SW480 (cell line): ENCODE data around the gene TMEM181.
"Not testable (repeated sequence)": the region's sequence is repeated elsewhere in the genome, so short reads cannot be mapped to it uniquely, and the experiment has no call there.

Source experiments
- DNase-seq: peaks from one replicate; pipeline ENCODE4 v3.0.0-alpha.2; 2016; ENCODE audit warnings: low spot score

TMEM181 gene

GRCh38 chr6:158621694-158622544 lies 62.0 kb downstream of the TMEM181 start:
- no peak for DNase-seq

GRCh38 chr6:158622545-158623190 lies 62.8 kb downstream of the TMEM181 start:
- DNase-seq: no peak

GRCh38 chr6:158624684-158625682 lies 65.1 kb downstream of the TMEM181 start:
- no peak for DNase-seq

GRCh38 chr6:158625881-158626305 lies 66.0 kb downstream of the TMEM181 start:
- DNase-seq: no peak

- DNase-seq: no peak
These were observed 66.7 kb downstream of the TMEM181 start for GRCh38 chr6:158626360-158627167.

GRCh38 chr6:158627168-158627939 lies 67.5 kb downstream of the TMEM181 start:
- no peak for DNase-seq

GRCh38 chr6:158627940-158628211 lies 68.0 kb downstream of the TMEM181 start:
- no peak for DNase-seq

GRCh38 chr6:158628542-158628941 lies 68.7 kb downstream of the TMEM181 start:
- DNase-seq: no peak

- DNase-seq: peak; percentile 11
These were observed 69.7 kb downstream of the TMEM181 start for GRCh38 chr6:158629367-158630221.

GRCh38 chr6:158630938-158631616 lies 71.2 kb downstream of the TMEM181 start:
- DNase-seq: no peak

GRCh38 chr6:158631678-158632537 lies 72.0 kb downstream of the TMEM181 start:
- DNase-seq: no peak

- DNase-seq: not testable (repeated sequence)
These were observed 72.7 kb downstream of the TMEM181 start for GRCh38 chr6:158632538-158633119.

- DNase-seq: no peak
These were observed 73.2 kb downstream of the TMEM181 start for GRCh38 chr6:158633127-158633526.

- no peak for DNase-seq
These were observed 75.0 kb downstream of the TMEM181 start for GRCh38 chr6:158634695-158635426.

GRCh38 chr6:158635427-158636073 lies 75.7 kb downstream of the TMEM181 start:
- no peak for DNase-seq

GRCh38 chr6:158636778-158637177 lies 76.9 kb downstream of the TMEM181 start:
- DNase-seq: no peak
